GM12875 (cell line): ENCODE results near the gene C1orf226.

Source experiments
- H3K4me3 ChIP-seq: one replicate; pipeline ENCODE4 v1.5.1; 2011; ENCODE audit warnings: low read depth, low read length, control low read depth
- TF ChIP-seq, protein P1 (sequence below): IDR thresholded peaks from 2 replicates; pipeline ENCODE4 v1.5.1; 2011; ENCODE audit warnings: low read depth, mild to moderate bottlenecking, control low read depth, inconsistent platforms, low read length, moderate library complexity, borderline replicate concordance; ENCODE audit not compliant: insufficient read depth

The C1orf226 gene

DNA sequence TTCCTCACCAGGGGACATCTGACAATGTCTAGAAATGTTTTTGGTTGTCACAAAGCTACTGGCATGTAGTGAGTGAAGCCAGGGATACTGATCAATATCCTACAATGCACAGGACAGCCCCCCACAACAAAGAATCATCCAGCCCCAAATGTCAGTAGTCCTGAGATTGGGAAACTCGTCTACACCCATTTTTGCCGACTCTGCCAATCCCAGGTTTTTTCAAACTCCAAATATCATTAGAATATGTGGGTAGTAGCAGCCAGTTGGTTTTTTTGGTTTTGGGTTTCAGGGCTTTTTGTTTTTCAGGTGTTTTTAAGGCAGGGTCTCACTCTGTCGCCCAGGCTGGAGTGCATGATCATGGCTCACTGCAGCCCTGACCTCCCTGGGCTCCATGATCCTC, 10.8 kb upstream of the C1orf226 start:
- H3K4me3 ChIP-seq: no peak overlapping the region
- TF ChIP-seq, protein P1, sequence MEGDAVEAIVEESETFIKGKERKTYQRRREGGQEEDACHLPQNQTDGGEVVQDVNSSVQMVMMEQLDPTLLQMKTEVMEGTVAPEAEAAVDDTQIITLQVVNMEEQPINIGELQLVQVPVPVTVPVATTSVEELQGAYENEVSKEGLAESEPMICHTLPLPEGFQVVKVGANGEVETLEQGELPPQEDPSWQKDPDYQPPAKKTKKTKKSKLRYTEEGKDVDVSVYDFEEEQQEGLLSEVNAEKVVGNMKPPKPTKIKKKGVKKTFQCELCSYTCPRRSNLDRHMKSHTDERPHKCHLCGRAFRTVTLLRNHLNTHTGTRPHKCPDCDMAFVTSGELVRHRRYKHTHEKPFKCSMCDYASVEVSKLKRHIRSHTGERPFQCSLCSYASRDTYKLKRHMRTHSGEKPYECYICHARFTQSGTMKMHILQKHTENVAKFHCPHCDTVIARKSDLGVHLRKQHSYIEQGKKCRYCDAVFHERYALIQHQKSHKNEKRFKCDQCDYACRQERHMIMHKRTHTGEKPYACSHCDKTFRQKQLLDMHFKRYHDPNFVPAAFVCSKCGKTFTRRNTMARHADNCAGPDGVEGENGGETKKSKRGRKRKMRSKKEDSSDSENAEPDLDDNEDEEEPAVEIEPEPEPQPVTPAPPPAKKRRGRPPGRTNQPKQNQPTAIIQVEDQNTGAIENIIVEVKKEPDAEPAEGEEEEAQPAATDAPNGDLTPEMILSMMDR: no peak

DNA sequence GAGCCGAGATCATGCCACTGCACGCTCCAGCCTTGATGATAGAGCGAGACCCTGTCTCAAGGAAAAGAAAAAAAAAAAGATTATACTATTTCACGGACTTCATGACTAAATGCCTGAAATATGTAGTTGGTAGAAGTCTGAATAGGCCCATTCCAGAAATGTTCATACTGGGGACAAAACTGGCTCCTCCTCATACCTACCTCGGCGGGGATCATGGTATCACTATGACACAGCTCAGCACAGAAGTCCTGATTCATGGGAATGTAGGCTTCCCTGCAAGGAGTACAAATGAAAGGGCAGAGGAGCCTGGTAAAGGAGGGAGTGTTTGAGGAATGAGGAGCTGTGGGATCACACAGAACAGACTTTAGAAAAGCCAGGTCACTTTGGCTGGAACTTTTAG, 9.9 kb upstream of the C1orf226 start:
- no peak overlapping the region for H3K4me3 ChIP-seq
- TF ChIP-seq, protein P1: no peak

DNA sequence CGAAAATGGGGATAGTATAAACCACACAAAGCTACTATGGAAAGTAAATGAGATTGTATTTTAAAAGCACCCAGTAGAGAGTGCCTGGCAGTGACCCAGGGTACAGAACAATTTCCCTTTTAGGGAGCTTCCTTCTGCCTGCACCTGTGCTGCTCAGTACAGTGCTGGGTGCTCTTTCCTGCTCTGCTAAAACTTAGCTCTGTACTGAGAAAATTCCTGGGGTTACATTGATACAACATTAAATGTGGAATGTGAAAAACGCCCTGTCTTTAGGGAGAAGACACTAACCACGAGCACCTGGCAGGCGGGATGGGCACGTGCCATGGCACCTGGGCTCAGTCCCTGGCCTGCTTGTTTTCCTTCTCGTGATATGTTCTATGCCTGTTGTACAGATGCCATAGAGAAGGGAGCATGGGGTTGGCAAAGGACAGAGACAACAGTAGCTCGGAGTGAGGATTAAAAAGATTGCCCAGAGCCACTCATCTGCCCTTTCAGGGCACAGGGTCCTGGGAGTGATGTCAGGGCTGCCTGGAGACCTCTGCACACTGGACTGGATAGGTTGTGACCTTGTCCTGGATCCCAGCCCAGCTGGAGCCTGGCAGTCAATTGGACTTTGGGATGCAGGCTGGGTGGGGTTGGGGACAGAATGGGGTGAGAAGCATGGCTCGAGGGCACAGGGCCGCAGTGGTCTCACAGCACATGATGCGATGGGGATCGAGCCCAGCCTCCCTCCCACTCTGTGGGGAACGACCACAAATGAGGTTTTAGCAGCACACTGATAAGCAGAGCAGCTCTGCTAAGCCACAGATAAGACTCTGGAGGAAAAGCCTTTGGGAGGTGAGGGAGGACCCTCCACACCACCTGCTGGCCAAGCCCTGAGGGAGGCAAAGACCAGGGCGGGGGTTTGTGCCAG, 9.1 kb upstream of the C1orf226 start:
- H3K4me3 ChIP-seq: no peak overlapping the region
- TF ChIP-seq, protein P1: no peak

DNA sequence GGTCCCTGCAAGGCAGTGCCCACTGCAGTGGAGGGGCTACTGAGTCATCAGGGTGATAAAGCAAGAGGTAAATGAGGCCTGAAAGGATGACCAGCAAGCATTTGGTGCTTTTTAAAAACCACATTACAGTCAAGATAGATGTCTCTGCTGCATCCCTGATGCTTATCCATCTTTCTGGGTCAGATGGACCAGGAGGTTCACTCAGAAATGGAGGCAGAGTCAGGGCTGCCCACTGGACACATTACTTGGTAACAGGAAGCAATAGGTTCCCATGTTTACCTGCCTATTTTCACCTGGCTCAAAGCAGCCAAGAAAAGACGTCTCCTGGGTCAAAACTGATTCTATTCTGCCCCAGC, 8.5 kb upstream of the C1orf226 start:
- TF ChIP-seq, protein P1: no peak
- no peak overlapping the region for H3K4me3 ChIP-seq

DNA sequence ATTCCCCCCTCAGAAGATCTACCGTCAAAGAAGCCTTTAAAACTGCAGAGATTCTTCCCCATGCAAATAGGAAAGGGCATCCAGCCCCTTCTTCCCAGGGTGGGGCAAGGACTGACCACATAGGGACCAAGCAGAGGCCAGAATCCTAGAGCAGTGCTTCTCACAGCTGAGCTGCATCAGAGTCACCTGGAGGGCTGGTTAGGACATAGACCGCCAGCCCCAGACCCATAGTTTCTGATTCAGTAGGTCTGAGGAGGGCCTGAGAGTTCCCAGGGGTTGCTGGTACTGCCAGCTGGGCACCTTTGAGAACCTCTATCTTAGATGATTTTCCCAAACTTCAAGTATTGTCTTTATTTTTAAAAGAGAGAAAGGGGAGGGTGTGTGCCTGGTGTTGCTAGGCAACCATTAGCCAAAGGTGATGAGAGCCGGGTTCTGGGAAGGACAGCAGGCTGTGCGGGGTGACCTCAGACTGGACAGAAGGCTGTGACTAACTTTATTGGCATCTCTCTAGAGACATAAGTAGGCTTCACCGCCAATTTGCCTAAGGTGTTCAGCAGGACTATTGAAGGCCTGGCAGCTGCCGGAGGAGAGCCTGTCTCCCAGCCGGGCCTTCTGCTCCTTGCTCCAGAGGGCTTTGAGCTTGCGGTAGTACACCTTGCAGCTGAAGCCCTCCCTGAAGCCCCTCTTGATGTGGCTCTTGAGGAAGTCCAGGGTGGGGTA, 7.8 kb upstream of the C1orf226 start:
- TF ChIP-seq, protein P1: no peak
- H3K4me3 ChIP-seq: no peak overlapping the region

DNA sequence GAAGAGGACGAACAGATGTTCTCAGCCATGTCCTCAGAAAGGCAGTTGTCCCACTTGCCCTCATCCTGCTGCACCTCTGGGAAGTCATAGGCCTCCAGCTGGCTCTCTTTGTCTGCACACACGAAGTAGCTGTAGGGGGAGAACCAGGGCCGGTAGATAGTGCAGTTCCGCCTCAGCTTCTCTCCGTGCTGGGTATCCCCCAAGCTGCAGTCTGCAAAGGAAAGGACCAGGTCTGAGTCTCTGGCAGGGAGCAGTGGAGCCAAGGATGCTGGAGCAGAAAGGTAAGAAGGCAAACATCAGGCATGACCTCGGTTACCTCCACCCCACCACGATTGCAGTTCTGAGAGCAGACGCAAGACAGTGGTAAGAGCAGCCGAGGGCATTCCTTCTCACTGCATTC, 7.1 kb upstream of the C1orf226 start:
- H3K4me3 ChIP-seq: no peak overlapping the region

More for the DNA sequence above, 7.1 kb upstream of the C1orf226 start:
- TF ChIP-seq, protein P1: no peak
